Fibroblast of the aortic adventitia (primary cell): ENCODE results near the gene LMAN1L. TPM values are rescaled to one million over a fixed set of nuclear protein-coding genes. Genes with fewer than 3 reads are reported as not detected.

Experiments used
- DNase-seq: peaks from one replicate; pipeline ENCODE4 v3.0.0-alpha.2; 2010; ENCODE audit warnings: low read depth
- H3K4me3 ChIP-seq: 2 replicates; pipeline ENCODE4 v1.5.1; 2011; ENCODE audit warnings: low read depth, mild to moderate bottlenecking, control low read depth, low read length, moderate library complexity
- total RNA-seq: library from RNA; depleted of rRNA; stranded (reverse); fragments of >200 nt; gene quantifications from 2 replicates; pipeline ENCODE4 v1.2.3, GENCODE V29; 2012; ENCODE audit warnings: low replicate concordance
- TF ChIP-seq, protein P1 (sequence below): IDR thresholded peaks from 2 replicates; pipeline ENCODE4 v1.5.1; 2011; ENCODE audit warnings: mild to moderate bottlenecking, low read length, control low read depth, inconsistent platforms; ENCODE audit not compliant: insufficient read depth

Gene LMAN1L
- total RNA-seq, 1 donor = not detected

DNA sequence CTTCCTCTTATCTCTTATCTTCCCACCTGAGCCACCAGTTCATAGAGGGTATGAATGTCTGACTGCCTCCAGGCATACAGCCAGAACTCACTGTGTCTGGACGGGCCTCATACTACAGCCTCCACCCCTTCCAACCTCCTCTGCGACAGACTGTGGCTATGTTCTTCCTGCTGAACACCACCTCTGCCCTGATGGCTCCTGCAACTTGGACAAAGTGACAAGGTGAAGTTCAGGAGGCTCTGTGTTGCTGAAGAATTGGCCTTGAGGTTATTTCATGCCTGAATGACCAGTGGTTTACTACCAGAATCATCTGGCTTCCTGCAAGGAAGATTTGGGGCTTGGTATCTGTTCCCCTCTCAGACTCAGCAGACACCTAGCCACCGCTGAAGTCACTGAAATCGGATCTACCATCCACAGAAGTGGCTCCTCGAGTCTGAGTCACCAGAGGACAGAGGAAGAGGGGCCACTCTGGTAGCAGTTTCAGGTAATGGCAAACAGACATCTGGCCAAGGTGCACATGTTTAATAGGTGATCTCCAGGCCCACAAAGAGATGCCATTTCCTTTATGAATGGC, 44.5 kb downstream of the LMAN1L start:
- no peak for DNase-seq
- TF ChIP-seq, protein P1, sequence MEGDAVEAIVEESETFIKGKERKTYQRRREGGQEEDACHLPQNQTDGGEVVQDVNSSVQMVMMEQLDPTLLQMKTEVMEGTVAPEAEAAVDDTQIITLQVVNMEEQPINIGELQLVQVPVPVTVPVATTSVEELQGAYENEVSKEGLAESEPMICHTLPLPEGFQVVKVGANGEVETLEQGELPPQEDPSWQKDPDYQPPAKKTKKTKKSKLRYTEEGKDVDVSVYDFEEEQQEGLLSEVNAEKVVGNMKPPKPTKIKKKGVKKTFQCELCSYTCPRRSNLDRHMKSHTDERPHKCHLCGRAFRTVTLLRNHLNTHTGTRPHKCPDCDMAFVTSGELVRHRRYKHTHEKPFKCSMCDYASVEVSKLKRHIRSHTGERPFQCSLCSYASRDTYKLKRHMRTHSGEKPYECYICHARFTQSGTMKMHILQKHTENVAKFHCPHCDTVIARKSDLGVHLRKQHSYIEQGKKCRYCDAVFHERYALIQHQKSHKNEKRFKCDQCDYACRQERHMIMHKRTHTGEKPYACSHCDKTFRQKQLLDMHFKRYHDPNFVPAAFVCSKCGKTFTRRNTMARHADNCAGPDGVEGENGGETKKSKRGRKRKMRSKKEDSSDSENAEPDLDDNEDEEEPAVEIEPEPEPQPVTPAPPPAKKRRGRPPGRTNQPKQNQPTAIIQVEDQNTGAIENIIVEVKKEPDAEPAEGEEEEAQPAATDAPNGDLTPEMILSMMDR = no peak
- no peak overlapping the region for H3K4me3 ChIP-seq

DNA sequence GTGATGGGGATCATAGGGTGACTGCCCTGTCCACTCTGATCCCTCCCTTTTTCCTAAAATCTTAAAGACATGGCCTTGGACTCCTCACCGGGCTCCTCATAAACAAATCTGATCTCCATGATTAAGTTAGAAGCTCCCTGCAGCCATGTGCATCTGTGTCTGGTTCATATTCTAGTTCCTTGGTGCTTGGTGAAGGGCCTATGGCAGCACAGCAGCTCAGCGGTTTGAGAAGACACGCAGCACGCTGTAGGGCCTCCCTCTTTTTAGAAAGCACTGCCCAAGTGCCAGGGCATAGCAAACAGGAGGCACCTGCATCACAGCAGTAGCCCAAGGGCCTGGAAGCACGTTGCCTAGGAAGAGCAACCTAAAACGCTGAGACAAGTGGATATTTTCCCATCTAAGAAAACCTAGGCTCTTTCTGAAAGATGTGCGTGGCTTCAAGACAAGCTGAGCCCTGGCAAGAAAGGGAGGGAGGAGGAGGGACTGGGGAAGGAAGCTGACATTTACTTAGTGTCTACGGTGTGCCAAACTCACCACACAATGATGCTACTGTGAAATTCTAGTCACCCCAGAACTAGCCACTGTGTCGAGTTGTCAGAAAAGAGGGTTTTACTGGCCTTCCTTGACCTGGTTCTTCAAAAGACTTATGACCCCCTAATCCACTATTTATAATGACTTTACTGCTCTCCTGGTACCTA, 45.2 kb downstream of the LMAN1L start:
- H3K4me3 ChIP-seq = no peak overlapping the region
- no peak for DNase-seq
- TF ChIP-seq, protein P1 = no peak

DNA sequence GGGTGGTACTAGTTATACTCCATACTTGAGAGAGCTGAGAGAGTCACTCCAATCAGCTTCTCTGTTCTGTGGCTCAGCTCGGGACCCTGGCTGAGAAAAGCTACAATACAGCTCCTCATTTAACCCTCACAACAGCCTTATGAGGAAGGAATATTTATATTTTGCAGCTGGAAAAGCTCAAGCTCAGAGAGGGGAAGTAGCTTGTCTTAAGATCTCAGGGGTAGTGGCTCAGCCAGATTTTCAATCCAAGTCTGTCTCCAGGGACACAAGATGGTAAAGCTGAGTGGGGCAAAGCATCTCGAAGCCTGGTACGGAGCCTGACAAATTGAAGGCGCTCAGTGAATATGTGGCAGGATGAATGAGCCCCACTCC, 45.7 kb downstream of the LMAN1L start:
- H3K4me3 ChIP-seq = no peak overlapping the region
- TF ChIP-seq, protein P1 = no peak
- DNase-seq = no peak

DNA sequence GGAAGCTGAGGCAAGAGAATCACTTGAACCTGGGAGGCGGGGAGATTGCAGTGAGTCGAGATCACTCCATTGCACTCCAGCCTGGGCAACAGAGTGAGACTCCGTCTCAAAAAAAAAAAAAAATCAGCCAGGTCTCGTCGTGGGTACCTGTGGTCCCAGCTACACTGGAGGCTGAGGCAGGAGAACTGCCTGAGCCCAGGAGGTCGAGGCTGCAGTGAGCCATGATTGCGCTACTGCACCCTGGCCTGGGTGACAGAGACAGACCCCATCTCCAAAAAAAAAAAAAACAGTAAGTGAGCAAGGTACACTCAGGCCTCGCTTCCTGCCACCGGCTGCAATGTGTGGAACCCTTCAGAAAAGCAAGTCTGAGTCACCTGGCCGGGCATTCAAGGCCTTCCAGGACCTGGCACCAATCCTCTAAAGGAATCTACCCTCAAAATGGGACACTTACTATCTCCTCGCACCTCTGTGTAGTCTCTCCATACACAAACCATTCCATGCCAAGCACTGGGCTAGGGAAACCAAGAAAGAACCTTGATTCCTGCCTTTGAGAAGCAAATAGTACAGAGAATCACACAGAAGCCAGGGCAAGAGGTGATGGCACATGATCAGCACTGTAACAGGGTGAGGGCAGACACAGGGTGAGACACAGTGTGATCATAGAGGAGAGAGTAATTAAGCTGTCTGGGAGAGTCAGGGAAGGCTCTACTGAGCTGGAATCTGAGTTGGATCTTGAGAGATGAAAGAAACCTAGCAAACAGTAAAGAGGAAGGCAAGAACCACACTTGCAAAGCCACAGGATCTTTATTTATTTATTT, 50.8 kb downstream of the LMAN1L start:
- TF ChIP-seq, protein P1 = no peak
- H3K4me3 ChIP-seq = no peak overlapping the region
- no peak for DNase-seq

DNA sequence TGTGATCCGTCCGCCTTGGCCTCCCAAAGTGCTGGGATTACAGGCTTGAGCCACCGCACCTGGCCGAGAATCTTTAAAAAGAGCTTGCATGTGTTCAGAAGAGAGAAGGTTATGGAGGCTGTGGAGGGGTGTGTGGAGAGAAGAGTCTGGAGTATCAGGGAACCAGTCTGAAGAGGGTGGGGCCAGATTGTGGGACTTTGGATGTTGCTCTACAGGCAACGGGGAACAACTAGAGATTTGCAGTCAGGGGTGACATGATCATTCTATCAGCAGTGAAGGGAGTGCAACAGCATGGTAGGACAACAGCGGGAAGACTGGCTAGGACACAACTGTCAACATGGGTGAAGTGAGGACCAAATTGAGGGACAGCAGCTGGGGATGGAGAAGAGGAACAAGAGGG, 51.7 kb downstream of the LMAN1L start:
- TF ChIP-seq, protein P1 = no peak
- H3K4me3 ChIP-seq = no peak overlapping the region
- DNase-seq = no peak

DNA sequence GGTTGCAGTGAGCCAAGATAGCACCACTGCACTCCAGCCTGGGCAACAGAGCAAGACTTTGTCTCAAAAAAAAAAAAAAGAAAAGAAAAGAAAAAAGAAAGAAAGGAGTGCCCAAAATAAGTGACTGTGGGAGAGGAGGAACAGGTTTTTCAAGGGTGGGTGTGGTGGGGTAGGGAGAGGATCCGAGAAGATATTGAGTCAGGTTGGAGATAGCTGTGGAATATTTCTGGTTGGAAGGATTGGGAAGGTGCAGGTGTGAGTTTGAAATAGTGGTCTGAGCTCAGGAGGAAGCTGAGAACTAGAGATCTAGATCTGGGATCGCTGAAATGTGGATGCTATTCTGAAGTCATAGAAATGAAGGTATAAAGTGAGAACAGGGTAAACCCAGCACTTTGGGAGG, 52.7 kb downstream of the LMAN1L start:
- H3K4me3 ChIP-seq = no peak overlapping the region
- DNase-seq = no peak
- TF ChIP-seq, protein P1 = no peak
